ENCODE data around the gene LDLRAD3. TPM values are rescaled to one million over a fixed set of nuclear protein-coding genes. Genes with fewer than 3 reads are reported as not detected.

Gene LDLRAD3
- polyA plus RNA-seq, 3 donors from 2014 or later: 0.84 TPM; not detected in 2

- no peak overlapping the region for H3K27ac Mint-ChIP-seq
- H3K9me3 Mint-ChIP-seq: peaks cover 0 to 9% (median 0%) of the 10 kb centered on the region in 6 donors
- peaks cover 3 to 14% (median 9%) of the 10 kb centered on the region in 3 donors for H3K27me3 Mint-ChIP-seq (ENCODE audit: low read depth in 3 of 3)
- peaks cover 8 to 24% of the 10 kb centered on the region in 2 donors for H3K4me1 Mint-ChIP-seq
- no peak for DNase-seq
- no peaks in the 10 kb centered on the region for H3K36me3 Mint-ChIP-seq
- H3K4me3 Mint-ChIP-seq: no peak overlapping the region
Observed at GRCh38 chr11:36088266-36088972, 144.6 kb downstream of the LDLRAD3 start.

- Mint-ChIP-seq H3K36me3 (no peaks in the 10 kb centered on the region), H3K4me3 (peak overlapping the region in 1 of 5 donors; percentile 8), H3K9me3 (peaks cover 0 to 9% (median 0%) of the 10 kb centered on the region in 6 donors), H3K27ac (peak overlapping the region in 1 of 6 donors; percentile 12), H3K4me1 (peaks cover 8 to 24% of the 10 kb centered on the region in 2 donors), H3K27me3 (ENCODE audit: low read depth in 3 of 3) (peaks cover 4 to 21% (median 10%) of the 10 kb centered on the region in 3 donors)
- DNase-seq: no peak
Observed at GRCh38 chr11:36089920-36090319, 146.1 kb downstream of the LDLRAD3 start.

GRCh38 chr11:36090356-36091109, 146.7 kb downstream of the LDLRAD3 start:
- Mint-ChIP-seq H3K4me3 (peak overlapping the region in 2 of 5 donors; percentile 8 to 24), H3K9me3 (peaks cover 0 to 7% (median 0%) of the 10 kb centered on the region in 6 donors), H3K27me3 (ENCODE audit: low read depth in 3 of 3) (peaks cover 6 to 21% (median 13%) of the 10 kb centered on the region in 3 donors), H3K27ac (peak overlapping the region in 1 of 6 donors; percentile 12), H3K4me1 (peaks cover 8 to 24% of the 10 kb centered on the region in 2 donors), H3K36me3 (no peaks in the 10 kb centered on the region)
- no peak for DNase-seq

- Mint-ChIP-seq H3K27me3 (ENCODE audit: low read depth in 3 of 3) (peaks cover 6 to 22% (median 12%) of the 10 kb centered on the region in 3 donors), H3K27ac (no peak overlapping the region), H3K36me3 (no peaks in the 10 kb centered on the region), H3K9me3 (peaks cover 0 to 4% (median 0%) of the 10 kb centered on the region in 6 donors), H3K4me1 (peaks cover 8 to 24% of the 10 kb centered on the region in 2 donors), H3K4me3 (peak overlapping the region in 1 of 5 donors; percentile 24)
- DNase-seq: peak; percentile 12 to 22 (median 17)
Observed at GRCh38 chr11:36091256-36091811, 147.5 kb downstream of the LDLRAD3 start.

- Mint-ChIP-seq H3K4me3 (no peak overlapping the region), H3K27me3 (ENCODE audit: low read depth in 3 of 3) (peaks cover 6 to 26% (median 10%) of the 10 kb centered on the region in 3 donors), H3K36me3 (no peaks in the 10 kb centered on the region), H3K27ac (no peak overlapping the region), H3K9me3 (peaks cover 0 to 5% (median 0%) of the 10 kb centered on the region in 6 donors), H3K4me1 (peaks cover 8 to 24% of the 10 kb centered on the region in 2 donors)
- DNase-seq: no peak
Observed at GRCh38 chr11:36092314-36093030, 148.6 kb downstream of the LDLRAD3 start.

GRCh38 chr11:36093548-36093947, 149.7 kb downstream of the LDLRAD3 start:
- Mint-ChIP-seq H3K4me1 (peaks cover 8 to 24% of the 10 kb centered on the region in 2 donors), H3K27me3 (ENCODE audit: low read depth in 3 of 3) (peaks cover 6 to 27% (median 10%) of the 10 kb centered on the region in 3 donors), H3K27ac (no peak overlapping the region), H3K4me3 (no peak overlapping the region), H3K9me3 (peaks cover 0 to 2% (median 0%) of the 10 kb centered on the region in 6 donors), H3K36me3 (no peaks in the 10 kb centered on the region)
- no peak for DNase-seq

GRCh38 chr11:36094164-36094563, 150.3 kb downstream of the LDLRAD3 start:
- H3K27me3 Mint-ChIP-seq (ENCODE audit: low read depth in 3 of 3): peaks cover 6 to 24% (median 10%) of the 10 kb centered on the region in 3 donors
- H3K9me3 Mint-ChIP-seq: peaks cover 0 to 2% (median 0%) of the 10 kb centered on the region in 6 donors
- H3K36me3 Mint-ChIP-seq: no peaks in the 10 kb centered on the region
- no peak for DNase-seq
- H3K4me1 Mint-ChIP-seq: peaks cover 8 to 24% of the 10 kb centered on the region in 2 donors
- H3K27ac Mint-ChIP-seq: no peak overlapping the region
- H3K4me3 Mint-ChIP-seq: no peak overlapping the region

GRCh38 chr11:36095716-36096115, 151.9 kb downstream of the LDLRAD3 start:
- Mint-ChIP-seq H3K27me3 (ENCODE audit: low read depth in 3 of 3) (peaks cover 6 to 21% (median 10%) of the 10 kb centered on the region in 3 donors), H3K4me3 (no peak overlapping the region), H3K4me1 (peaks cover 8 to 15% of the 10 kb centered on the region in 2 donors), H3K27ac (no peak overlapping the region), H3K36me3 (no peaks in the 10 kb centered on the region), H3K9me3 (peaks cover 0 to 2% (median 0%) of the 10 kb centered on the region in 6 donors)
- no peak for DNase-seq

GRCh38 chr11:36097219-36097650, 153.4 kb downstream of the LDLRAD3 start:
- DNase-seq: no peak
- no peaks in the 10 kb centered on the region for H3K36me3 Mint-ChIP-seq
- no peaks in the 10 kb centered on the region for H3K4me1 Mint-ChIP-seq
- no peak overlapping the region for H3K27ac Mint-ChIP-seq
- H3K27me3 Mint-ChIP-seq (ENCODE audit: low read depth in 3 of 3): peaks cover 3 to 19% (median 7%) of the 10 kb centered on the region in 3 donors
- H3K4me3 Mint-ChIP-seq: no peak overlapping the region
- H3K9me3 Mint-ChIP-seq: peaks cover 0 to 2% (median 0%) of the 10 kb centered on the region in 6 donors

GRCh38 chr11:36098087-36098486, 154.2 kb downstream of the LDLRAD3 start:
- no peaks in the 10 kb centered on the region for H3K36me3 Mint-ChIP-seq
- peaks cover 3 to 19% (median 5%) of the 10 kb centered on the region in 3 donors for H3K27me3 Mint-ChIP-seq (ENCODE audit: low read depth in 3 of 3)
- no peak overlapping the region for H3K27ac Mint-ChIP-seq
- H3K4me3 Mint-ChIP-seq: no peak overlapping the region
- DNase-seq: no peak
- no peaks in the 10 kb centered on the region for H3K4me1 Mint-ChIP-seq
- H3K9me3 Mint-ChIP-seq: peaks cover 0 to 2% (median 0%) of the 10 kb centered on the region in 6 donors

GRCh38 chr11:36098853-36099375, 155.1 kb downstream of the LDLRAD3 start:
- Mint-ChIP-seq H3K27me3 (ENCODE audit: low read depth in 3 of 3) (peaks cover 2 to 14% (median 5%) of the 10 kb centered on the region in 3 donors), H3K36me3 (no peaks in the 10 kb centered on the region), H3K9me3 (peaks cover 0 to 2% (median 0%) of the 10 kb centered on the region in 6 donors), H3K4me1 (no peaks in the 10 kb centered on the region), H3K27ac (no peak overlapping the region), H3K4me3 (no peak overlapping the region)
- no peak for DNase-seq

- H3K4me3 Mint-ChIP-seq: no peak overlapping the region
- no peak for DNase-seq
- peaks cover 0 to 8% (median 0%) of the 10 kb centered on the region in 3 donors for H3K27me3 Mint-ChIP-seq (ENCODE audit: low read depth in 3 of 3)
- peaks cover 0 to 2% (median 0%) of the 10 kb centered on the region in 6 donors for H3K9me3 Mint-ChIP-seq
- no peaks in the 10 kb centered on the region for H3K36me3 Mint-ChIP-seq
- no peaks in the 10 kb centered on the region for H3K4me1 Mint-ChIP-seq
- H3K27ac Mint-ChIP-seq: no peak overlapping the region
Observed at GRCh38 chr11:36101466-36101865, 157.6 kb downstream of the LDLRAD3 start.

GRCh38 chr11:36102868-36103267, 159.0 kb downstream of the LDLRAD3 start:
- peaks cover 0 to 5% (median 0%) of the 10 kb centered on the region in 3 donors for H3K27me3 Mint-ChIP-seq (ENCODE audit: low read depth in 3 of 3)
- no peak overlapping the region for H3K27ac Mint-ChIP-seq
- no peaks in the 10 kb centered on the region for H3K9me3 Mint-ChIP-seq
- H3K4me1 Mint-ChIP-seq: no peaks in the 10 kb centered on the region
- H3K36me3 Mint-ChIP-seq: no peaks in the 10 kb centered on the region
- no peak for DNase-seq
- H3K4me3 Mint-ChIP-seq: no peak overlapping the region

Data from immature natural killer cell (primary cell).